Activated CD4-positive, alpha-beta T cell treated with anti-CD3 and anti-CD28 coated beads, Interleukin-10, Interleukin-2, amounts not matched to agents 100 ng/mL and 50 ng/mL, durations not matched to agents 16 hours and 8 hours (primary cell): ENCODE results near the gene NID1.
"Not testable (repeated sequence)": the region's sequence is repeated elsewhere in the genome, so short reads cannot be mapped to it uniquely, and the experiment has no call there.

Source experiments
- DNase-seq: peaks from one replicate; pipeline ENCODE4 v3.0.0-alpha.2; 2020

Gene NID1

GRCh38 chr1:235931171-235931738 lies 133.6 kb downstream of the NID1 start:
- no peak for DNase-seq

- DNase-seq = no peak
Measured at GRCh38 chr1:235930543-235930942, 134.3 kb downstream of the NID1 start.

GRCh38 chr1:235929216-235929615 lies 135.7 kb downstream of the NID1 start:
- DNase-seq = no peak

GRCh38 chr1:235928197-235928596 lies 136.7 kb downstream of the NID1 start:
- no peak for DNase-seq

- not testable (repeated sequence) for DNase-seq
Measured at GRCh38 chr1:235927551-235927950, 137.3 kb downstream of the NID1 start.
